Right lobe of liver (tissue), 6 donors: ENCODE measurements around the gene FBXO10. TPM values are rescaled to one million over a fixed set of nuclear protein-coding genes. Genes with fewer than 3 reads are reported as not detected.
A peak's percentile ranks its signal among the peaks of the same experiment; 100 is the strongest.
"Not testable (repeated sequence)": the region's sequence is repeated elsewhere in the genome, so short reads cannot be mapped to it uniquely, and the experiment has no call there.

Source experiments
- ATAC-seq, 4 donors: fragments of 200-7000 bp; cut with Tn5 transposase; one replicate each; pipeline ENCODE4 v1.9.1; 2020; ENCODE audit warnings: mild to moderate bottlenecking in 4 of 4, moderate library complexity in 4 of 4
- DNase-seq, 3 donors: peaks; one replicate each; pipeline ENCODE4 v3.0.0-alpha.2; 2020
- H3K27ac ChIP-seq, 3 donors: fragments of 200-600 bp; one replicate each; pipeline ENCODE4 v1.8.0; 2022
- H3K27me3 ChIP-seq, 2 donors: fragments of 200-600 bp; one replicate each; pipeline ENCODE4 v1.8.0; 2022
- H3K36me3 ChIP-seq, 4 donors: fragments of 200-600 bp; sonication (generic) in 1 of 4; one replicate each; pipeline versions ENCODE4 v1.5.1 to v1.8.0; 2017 to 2022; ENCODE audit warnings: control low read depth in 1 of 4
- H3K4me1 ChIP-seq, 4 donors: fragments of 200-600 bp; sonication (generic) in 1 of 4; one replicate each; pipeline versions ENCODE4 v1.5.1 to v1.8.0; 2017 to 2022; ENCODE audit warnings: control low read depth in 1 of 4
- H3K4me3 ChIP-seq, 3 donors: fragments of 200-600 bp; one replicate each; pipeline ENCODE4 v1.8.0; 2022
- H3K9me3 ChIP-seq, 4 donors: fragments of 200-600 bp; sonication (generic) in 1 of 4; one replicate each; pipeline versions ENCODE4 v1.5.1 to v1.8.0; 2017 to 2022; ENCODE audit warnings: control low read depth in 1 of 4
- POLR2A ChIP-seq: fragments of 450-650 bp; IDR thresholded peaks from one replicate; pipeline ENCODE4 v1.6.1; 2017; ENCODE audit warnings: antibody characterized with exemption, mild to moderate bottlenecking
- WGBS: methylation state at CpG from one replicate; pipeline ENCODE4 v1.1.6; 2018; ENCODE audit warnings: low coverage, low lambda C conversion rate; ENCODE audit not compliant: insufficient coverage; ENCODE audit errors: missing lambda C conversion rate; 5-methylcytosine and 5-hydroxymethylcytosine counted together
- intact Hi-C, 2 donors: fragments of 100-400 bp; cut with DNase I; formaldehyde crosslinking; loops; one replicate each; pipeline versions ENCODE4 v1.11.2 to v1.14.1; 2022
- total RNA-seq, 6 experiments: library from RNA; depleted of rRNA in 2 of 6; stranded (reverse); fragments of >200 nt in 2 of 6; fragmentation: NEBNext Ultra II Directional in 3 of 6; extraction: Animal tissue kit (Norgen Biotek cat#: 25700) in 3 of 6; gene quantifications; one replicate each; pipeline versions ENCODE4 v1.1.0 to v1.2.4, GENCODE V29; 2016 to 2023
- TF ChIP-seq, protein P1 (sequence below), 4 donors: fragments of 200-600 bp in 3 of 4; fragments of 450-650 bp in 1 of 4; IDR thresholded peaks; one replicate each; pipeline versions ENCODE4 v1.5.1 to v1.8.0; 2016 to 2022; ENCODE audit warnings: antibody characterized with exemption in 4 of 4, mild to moderate bottlenecking in 2 of 4
- donor health status: DM: no; HTN: yes; CAD: no.
- donor health status: DM: no; HTN: no; CAD: no.
- donor health status: DM: no; HTN: no; CAD: no.
- donor health status: DM: no; HTN: yes; CAD: no.
- donor health status: DM: no; HTN: yes; CAD: no.

The FBXO10 gene
- total RNA-seq, 6 experiments from 2014 or later, result 2.5 to 5.9 (median 4.0) TPM

DNA sequence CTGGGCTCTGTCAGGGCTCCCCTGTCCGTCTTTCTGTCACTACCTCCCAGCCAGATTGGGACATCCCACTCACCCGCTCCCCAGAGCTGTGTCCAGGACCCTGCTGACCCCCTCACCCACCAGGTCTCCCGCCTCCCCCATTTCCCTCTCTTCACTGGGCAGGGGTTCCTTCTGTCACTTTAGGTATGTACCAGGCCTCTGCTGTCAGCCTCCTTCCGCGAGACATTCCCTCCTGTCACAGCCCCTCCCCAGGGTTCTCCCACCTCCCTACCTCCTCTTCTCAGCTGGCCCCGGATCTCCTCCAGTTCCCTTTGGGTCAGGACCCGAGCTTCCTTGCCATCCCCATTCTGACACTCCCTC, 89.9 kb downstream of the FBXO10 start:
- no peaks in the 10 kb centered on the region for H3K9me3 ChIP-seq
- peak overlapping the region; percentile 71 to 91 (median 80) for H3K4me3 ChIP-seq
- ATAC-seq, result no peak
- intact Hi-C loops, result no loop called here
- peaks cover 0 to 33% (median 12%) of the 10 kb centered on the region in 4 donors for H3K4me1 ChIP-seq
- H3K27me3 ChIP-seq, result no peaks in the 10 kb centered on the region
- WGBS, result 2% methylated on average over 7 of the region's 7 CpGs
- peak overlapping the region; percentile 2 to 79 (median 57) for H3K27ac ChIP-seq
- H3K36me3 ChIP-seq, result peaks cover 0 to 22% (median 11%) of the 10 kb centered on the region in 4 donors
- TF ChIP-seq, protein P1, sequence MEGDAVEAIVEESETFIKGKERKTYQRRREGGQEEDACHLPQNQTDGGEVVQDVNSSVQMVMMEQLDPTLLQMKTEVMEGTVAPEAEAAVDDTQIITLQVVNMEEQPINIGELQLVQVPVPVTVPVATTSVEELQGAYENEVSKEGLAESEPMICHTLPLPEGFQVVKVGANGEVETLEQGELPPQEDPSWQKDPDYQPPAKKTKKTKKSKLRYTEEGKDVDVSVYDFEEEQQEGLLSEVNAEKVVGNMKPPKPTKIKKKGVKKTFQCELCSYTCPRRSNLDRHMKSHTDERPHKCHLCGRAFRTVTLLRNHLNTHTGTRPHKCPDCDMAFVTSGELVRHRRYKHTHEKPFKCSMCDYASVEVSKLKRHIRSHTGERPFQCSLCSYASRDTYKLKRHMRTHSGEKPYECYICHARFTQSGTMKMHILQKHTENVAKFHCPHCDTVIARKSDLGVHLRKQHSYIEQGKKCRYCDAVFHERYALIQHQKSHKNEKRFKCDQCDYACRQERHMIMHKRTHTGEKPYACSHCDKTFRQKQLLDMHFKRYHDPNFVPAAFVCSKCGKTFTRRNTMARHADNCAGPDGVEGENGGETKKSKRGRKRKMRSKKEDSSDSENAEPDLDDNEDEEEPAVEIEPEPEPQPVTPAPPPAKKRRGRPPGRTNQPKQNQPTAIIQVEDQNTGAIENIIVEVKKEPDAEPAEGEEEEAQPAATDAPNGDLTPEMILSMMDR (IDR thresholded peaks at IDR 0.05), result no peak
- no peak for TF ChIP-seq POLR2A
- no peak for DNase-seq

GRCh38 chr9:37485389-37486255, 90.6 kb downstream of the FBXO10 start, which contains the start of gene POLR1E:
POLR1E (plus strand) TSS chr9:37485948; CDS start chr9:37486048, 100 bp downstream.
- intact Hi-C loops, result no loop called here
- H3K4me3 ChIP-seq, result peak within 1 kb of the TSS; percentile 71 to 91 (median 80)
- peak; percentile 97 for TF ChIP-seq POLR2A
- TF ChIP-seq, protein P1 (IDR thresholded peaks at IDR 0.05), result no peak
- ATAC-seq, result peak; percentile 95 to 98 (median 96)
- H3K27me3 ChIP-seq, result no peaks in the 10 kb centered on the region
- no peaks in the 10 kb centered on the region for H3K9me3 ChIP-seq
- H3K27ac ChIP-seq, result peak within 1 kb of the TSS; percentile 22 to 79 (median 57)
- 0% methylated on average over 4 of the region's 56 CpGs for whole genome bisulfite sequencing
- peaks cover 0 to 18% (median 9%) of the 10 kb centered on the region in 4 donors for H3K36me3 ChIP-seq
- peak; percentile 96 to 98 (median 98) for DNase-seq
- H3K4me1 ChIP-seq, result peaks cover 0 to 31% (median 12%) of the 10 kb centered on the region in 4 donors

DNA sequence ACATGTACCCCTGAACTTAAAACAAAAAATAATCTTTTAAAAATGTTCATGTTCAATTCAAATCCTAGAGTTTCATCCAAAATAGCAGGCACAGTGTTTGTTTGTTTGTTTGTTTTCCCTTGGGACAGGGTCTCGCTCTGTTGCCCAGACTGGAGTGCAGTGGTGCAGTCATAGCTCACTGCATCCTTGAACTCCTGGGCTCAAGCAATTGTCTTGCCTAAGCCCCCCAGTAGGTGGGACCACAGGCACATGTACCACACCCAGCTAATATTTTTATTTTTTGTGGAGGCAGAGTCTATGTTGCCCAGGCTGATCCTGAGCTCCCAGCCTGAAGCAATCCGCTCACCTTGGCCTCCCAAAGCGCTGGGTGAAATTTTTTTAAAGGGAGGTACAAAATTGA, 95.4 kb downstream of the FBXO10 start:
- Histone ChIP-seq H3K36me3 (no peaks in the 10 kb centered on the region), H3K9me3 (no peaks in the 10 kb centered on the region), H3K27me3 (no peaks in the 10 kb centered on the region), H3K27ac (no peak overlapping the region), H3K4me3 (no peak overlapping the region), H3K4me1 (peaks cover 0 to 10% (median 2%) of the 10 kb centered on the region in 4 donors)
- intact Hi-C loops, result no loop called here
- ATAC-seq (no peak), DNase-seq (no peak)
- TF ChIP-seq POLR2A, result no peak
- TF ChIP-seq, protein P1 (IDR thresholded peaks at IDR 0.05), result no peak
- WGBS, result 92% methylated on average over 3 of the region's 3 CpGs

DNA sequence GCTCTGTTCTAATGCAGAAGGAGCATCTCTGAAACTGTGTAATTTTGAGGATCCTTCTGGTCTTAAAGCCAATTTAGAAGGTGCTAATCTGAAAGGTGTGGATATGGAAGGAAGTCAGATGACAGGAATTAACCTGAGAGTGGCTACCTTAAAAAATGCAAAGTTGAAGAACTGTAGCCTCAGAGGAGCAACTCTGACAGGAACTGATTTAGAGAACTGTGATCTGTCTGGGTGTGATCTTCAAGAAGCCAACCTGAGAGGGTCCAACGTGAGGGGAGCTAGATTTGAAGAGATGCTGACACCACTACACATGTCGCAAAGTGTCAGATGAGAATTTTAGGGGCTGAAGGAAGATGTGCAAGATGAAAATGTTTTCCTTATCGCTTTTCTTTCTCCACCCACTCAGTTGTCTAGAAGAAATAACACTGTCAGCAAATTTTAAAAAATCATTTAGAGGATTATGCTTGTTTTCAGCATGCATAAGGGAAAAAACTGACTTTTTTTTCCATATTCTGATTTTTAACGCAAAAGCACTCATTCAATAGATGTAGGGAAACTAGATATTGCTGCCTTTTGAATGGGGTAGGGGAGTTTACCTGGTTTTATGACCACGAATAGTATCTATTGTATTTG, 98.1 kb downstream of the FBXO10 start:
- 51% methylated on average over 5 of the region's 5 CpGs for WGBS
- DNase-seq, H3K27me3 ChIP-seq, intact Hi-C loops, ATAC-seq, H3K27ac ChIP-seq, H3K36me3 ChIP-seq, H3K9me3 ChIP-seq, H3K4me3 ChIP-seq, H3K4me1 ChIP-seq: not testable (repeated sequence)

DNA sequence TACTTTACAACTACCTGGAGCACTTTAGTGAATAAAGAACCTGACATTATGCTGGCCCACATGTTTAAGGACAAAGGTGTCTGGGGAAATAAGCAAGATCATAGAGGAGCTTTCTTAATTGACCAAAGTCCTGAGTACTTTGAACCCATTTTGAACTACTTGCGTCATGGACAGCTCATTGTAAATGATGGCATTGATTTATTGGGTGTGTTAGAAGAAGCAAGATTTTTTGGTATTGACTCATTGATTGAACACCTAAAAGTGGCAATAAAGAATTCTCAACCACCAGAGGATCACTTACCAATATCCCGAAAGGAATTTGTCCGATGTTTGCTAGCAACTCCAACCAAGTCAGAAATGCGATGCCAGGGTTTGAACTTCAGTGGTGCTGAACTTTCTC, 98.7 kb downstream of the FBXO10 start:
- H3K27ac ChIP-seq, H3K27me3 ChIP-seq, H3K4me1 ChIP-seq, ATAC-seq, H3K9me3 ChIP-seq, H3K4me3 ChIP-seq, DNase-seq, intact Hi-C loops, H3K36me3 ChIP-seq: not testable (repeated sequence)
- WGBS, result 73% methylated on average over 4 of the region's 4 CpGs
